Trophoblast cell (in vitro differentiated cells and primary cell): ENCODE results near the gene CHRNA5.

Experiments used
- DNase-seq, 2 donors: peaks; one replicate each; pipeline ENCODE4 v3.0.0-alpha.2; 2016
- H2AFZ ChIP-seq: 2 replicates; pipeline ENCODE4 v1.6.1; 2013; ENCODE audit warnings: low read length, moderate library complexity, mild to moderate bottlenecking; ENCODE audit not compliant: insufficient read depth, poor library complexity
- H2AK5ac ChIP-seq: 2 replicates; pipeline ENCODE4 v1.6.1; 2013; ENCODE audit warnings: mild to moderate bottlenecking, low read length
- H2BK120ac ChIP-seq: 2 replicates; pipeline ENCODE4 v1.6.1; 2013; ENCODE audit warnings: low read length, mild to moderate bottlenecking, moderate library complexity; ENCODE audit not compliant: insufficient read depth, poor library complexity
- H2BK12ac ChIP-seq: 2 replicates; pipeline ENCODE4 v1.6.1; 2013; ENCODE audit warnings: mild to moderate bottlenecking, low read length, moderate library complexity
- H2BK5ac ChIP-seq: 2 replicates; pipeline ENCODE4 v1.6.1; 2013; ENCODE audit warnings: low read length, low read depth, moderate library complexity, mild to moderate bottlenecking; ENCODE audit not compliant: poor library complexity
- H3K14ac ChIP-seq: 2 replicates; pipeline ENCODE4 v1.6.1; 2013; ENCODE audit warnings: mild to moderate bottlenecking, low read length
- H3K18ac ChIP-seq: 2 replicates; pipeline ENCODE4 v1.6.1; 2013; ENCODE audit warnings: mild to moderate bottlenecking, low read length
- H3K23ac ChIP-seq: 2 replicates; pipeline ENCODE4 v1.6.1; 2013; ENCODE audit warnings: low read length
- H3K27ac ChIP-seq: 2 replicates; pipeline ENCODE4 v1.5.1; 2013; ENCODE audit warnings: low read depth, mild to moderate bottlenecking, inconsistent platforms, low read length, moderate library complexity
- H3K27me3 ChIP-seq: 2 replicates; pipeline ENCODE4 v1.6.1; 2013; ENCODE audit warnings: inconsistent platforms, mild to moderate bottlenecking, low read length, moderate library complexity; ENCODE audit not compliant: insufficient read depth
- H3K36me3 ChIP-seq, 2 experiments: 1 replicate in 1 of 2; 2 replicates in 1 of 2; pipeline ENCODE4 v1.6.1; 2013; ENCODE audit warnings: low read length in 2 of 2, mild to moderate bottlenecking in 2 of 2, moderate library complexity in 1 of 2; ENCODE audit not compliant: insufficient read depth in 2 of 2, control insufficient read depth in 1 of 2
- H3K4ac ChIP-seq: 2 replicates; pipeline ENCODE4 v1.6.1; 2013; ENCODE audit warnings: low read depth, mild to moderate bottlenecking, low read length, moderate library complexity
- H3K4me1 ChIP-seq, 2 experiments: 1 replicate in 1 of 2; 2 replicates in 1 of 2; pipeline ENCODE4 v1.6.1; 2013; ENCODE audit warnings: low read length in 2 of 2, mild to moderate bottlenecking in 2 of 2, moderate library complexity in 1 of 2; ENCODE audit not compliant: insufficient read depth in 2 of 2, control insufficient read depth in 1 of 2
- H3K4me2 ChIP-seq: 2 replicates; pipeline ENCODE4 v1.6.1; 2013; ENCODE audit warnings: inconsistent platforms, mild to moderate bottlenecking, low read length, moderate library complexity
- H3K4me3 ChIP-seq: 2 replicates; pipeline ENCODE4 v1.5.1; 2013; ENCODE audit warnings: mild to moderate bottlenecking, low read depth, low read length, inconsistent platforms
- H3K79me1 ChIP-seq: one replicate; pipeline ENCODE4 v1.6.1; 2013; ENCODE audit warnings: low read length
- H3K79me2 ChIP-seq: 2 replicates; pipeline ENCODE4 v1.6.1; 2013; ENCODE audit warnings: low read length, mild to moderate bottlenecking; ENCODE audit not compliant: control insufficient read depth, insufficient read depth, poor library complexity
- H3K9ac ChIP-seq: 2 replicates; pipeline ENCODE4 v1.6.1; 2013; ENCODE audit warnings: mild to moderate bottlenecking, low read length
- H3K9me3 ChIP-seq: 2 replicates; pipeline ENCODE4 v1.6.1; 2013; ENCODE audit warnings: low read depth, mild to moderate bottlenecking, control low read depth, inconsistent platforms, low read length; ENCODE audit not compliant: insufficient read depth
- H4K12ac ChIP-seq: 2 replicates; pipeline ENCODE4 v1.6.1; 2013; ENCODE audit warnings: low read depth, mild to moderate bottlenecking, low read length, moderate library complexity
- H4K8ac ChIP-seq: 2 replicates; pipeline ENCODE4 v1.6.1; 2013; ENCODE audit warnings: low read depth, mild to moderate bottlenecking, low read length, moderate library complexity
- H4K91ac ChIP-seq: one replicate; pipeline ENCODE4 v1.6.1; 2013; ENCODE audit warnings: low read depth, mild to moderate bottlenecking, low read length, moderate library complexity
- WGBS: extraction: QIAGEN DNeasy Blood & Tissue Kit; methylation state at CpG from one replicate; pipeline ENCODE4 v1.1.7; 2013; ENCODE audit warnings: missing lambda C conversion rate; ENCODE audit not compliant: insufficient read length, insufficient coverage; ENCODE audit errors: extremely low coverage; 5-methylcytosine and 5-hydroxymethylcytosine counted together

CHRNA5 gene

GRCh38 chr15:78615151-78615589 lies 49.9 kb downstream of the CHRNA5 start:
- Histone ChIP-seq H3K4me2 (no peak overlapping the region), H3K4me1 (peaks cover 0 to 8% of the 10 kb centered on the region in 2 experiments), H2BK5ac (no peak overlapping the region), H4K8ac (no peak overlapping the region), H4K12ac (no peak overlapping the region), H3K9ac (no peak overlapping the region), H3K4me3 (no peak overlapping the region), H3K27ac (no peak overlapping the region), H3K79me1 (no peaks in the 10 kb centered on the region), H3K14ac (no peak overlapping the region), H4K91ac (no peak overlapping the region), H3K18ac (no peak overlapping the region), H3K27me3 (peaks cover 14% of the 10 kb centered on the region), H2AFZ (no peak overlapping the region), H2AK5ac (no peak overlapping the region), H2BK120ac (no peak overlapping the region), H3K9me3 (peaks cover under 1% of the 10 kb centered on the region), H3K4ac (no peak overlapping the region), H3K23ac (no peak overlapping the region), H3K79me2 (no peaks in the 10 kb centered on the region), H2BK12ac (no peak overlapping the region), H3K36me3 (no peaks in the 10 kb centered on the region)
- no peak for DNase-seq
- no CpG with 5 or more reads among the region's 3 CpGs for WGBS

- H2BK12ac ChIP-seq: no peak overlapping the region
- no peaks in the 10 kb centered on the region for H3K79me1 ChIP-seq
- H3K4ac ChIP-seq: no peak overlapping the region
- no peak overlapping the region for H3K27ac ChIP-seq
- H3K18ac ChIP-seq: no peak overlapping the region
- H2AK5ac ChIP-seq: no peak overlapping the region
- H2BK5ac ChIP-seq: no peak overlapping the region
- no peak overlapping the region for H4K91ac ChIP-seq
- no peak overlapping the region for H3K23ac ChIP-seq
- no peaks in the 10 kb centered on the region for H3K79me2 ChIP-seq
- H3K4me3 ChIP-seq: no peak overlapping the region
- DNase-seq: no peak
- no peak overlapping the region for H3K14ac ChIP-seq
- H4K12ac ChIP-seq: no peak overlapping the region
- no CpG with 5 or more reads among the region's 2 CpGs for WGBS
- no peak overlapping the region for H3K4me2 ChIP-seq
- H3K27me3 ChIP-seq: peaks cover 24% of the 10 kb centered on the region
- H2BK120ac ChIP-seq: no peak overlapping the region
- H4K8ac ChIP-seq: no peak overlapping the region
- peaks cover 0 to 10% of the 10 kb centered on the region in 2 experiments for H3K4me1 ChIP-seq
- no peak overlapping the region for H2AFZ ChIP-seq
- no peaks in the 10 kb centered on the region for H3K36me3 ChIP-seq
- H3K9me3 ChIP-seq: peaks cover 2% of the 10 kb centered on the region
- no peak overlapping the region for H3K9ac ChIP-seq
Measured at GRCh38 chr15:78616506-78616905, 51.2 kb downstream of the CHRNA5 start.

- Histone ChIP-seq H4K12ac (no peak overlapping the region), H3K4me3 (no peak overlapping the region), H2BK120ac (no peak overlapping the region), H4K91ac (no peak overlapping the region), H4K8ac (no peak overlapping the region), H3K4ac (no peak overlapping the region), H3K27ac (no peak overlapping the region), H2AK5ac (no peak overlapping the region), H3K18ac (no peak overlapping the region), H3K4me1 (peaks cover 0 to 10% of the 10 kb centered on the region in 2 experiments), H3K9me3 (peaks cover 2% of the 10 kb centered on the region), H3K23ac (no peak overlapping the region), H2AFZ (no peak overlapping the region), H3K9ac (no peak overlapping the region), H3K79me1 (no peaks in the 10 kb centered on the region), H3K14ac (no peak overlapping the region), H3K4me2 (no peak overlapping the region), H3K79me2 (no peaks in the 10 kb centered on the region), H3K36me3 (no peaks in the 10 kb centered on the region), H2BK12ac (no peak overlapping the region), H3K27me3 (peaks cover 28% of the 10 kb centered on the region), H2BK5ac (no peak overlapping the region)
- no CpG with 5 or more reads among the region's 7 CpGs for WGBS
- no peak for DNase-seq
Measured at GRCh38 chr15:78617076-78617475, 51.8 kb downstream of the CHRNA5 start.

GRCh38 chr15:78617516-78617915 lies 52.2 kb downstream of the CHRNA5 start:
- Histone ChIP-seq H3K4me1 (peaks cover 0 to 10% of the 10 kb centered on the region in 2 experiments), H3K9ac (no peak overlapping the region), H3K18ac (no peak overlapping the region), H2AFZ (no peak overlapping the region), H3K27ac (no peak overlapping the region), H3K14ac (no peak overlapping the region), H3K4ac (no peak overlapping the region), H3K4me2 (no peak overlapping the region), H3K79me1 (no peaks in the 10 kb centered on the region), H3K36me3 (no peaks in the 10 kb centered on the region), H4K12ac (no peak overlapping the region), H3K27me3 (peaks cover 32% of the 10 kb centered on the region), H3K4me3 (no peak overlapping the region), H3K23ac (no peak overlapping the region), H2BK12ac (no peak overlapping the region), H3K9me3 (peaks cover 2% of the 10 kb centered on the region), H3K79me2 (no peaks in the 10 kb centered on the region), H2AK5ac (no peak overlapping the region), H2BK120ac (no peak overlapping the region), H4K91ac (no peak overlapping the region), H2BK5ac (no peak overlapping the region), H4K8ac (no peak overlapping the region)
- no CpG with 5 or more reads among the region's 5 CpGs for WGBS
- DNase-seq: no peak
